AG10803 (cell line): Measurements from ENCODE around the gene LTBP1.
A peak's percentile ranks its signal among the peaks of the same experiment; 100 is the strongest.

Source experiments
- DNase-seq: peaks from one replicate; pipeline ENCODE4 v3.0.0; 2010; ENCODE audit warnings: low read depth
- H3K4me3 ChIP-seq: 2 replicates; pipeline ENCODE4 v1.5.1; 2011; ENCODE audit warnings: mild to moderate bottlenecking, low read length, control low read depth
- CTCF ChIP-seq: conservative IDR thresholded peaks from 2 replicates; pipeline ENCODE4 v1.5.1; 2011; ENCODE audit warnings: mild to moderate bottlenecking, low read length, control low read depth, inconsistent platforms

LTBP1 gene

GRCh38 chr2:33104052-33104623 is 157.4 kb downstream of the LTBP1 start:
- TF ChIP-seq CTCF, result no peak
- H3K4me3 ChIP-seq, result no peak overlapping the region
- DNase-seq, result no peak

- TF ChIP-seq CTCF, result no peak
- H3K4me3 ChIP-seq, result no peak overlapping the region
- DNase-seq, result no peak
These were observed 158.0 kb downstream of the LTBP1 start for GRCh38 chr2:33104726-33105125.

GRCh38 chr2:33106115-33106514 is 159.4 kb downstream of the LTBP1 start:
- TF ChIP-seq CTCF, result no peak
- H3K4me3 ChIP-seq, result no peak overlapping the region

GRCh38 chr2:33107690-33108482 is 161.1 kb downstream of the LTBP1 start:
- no peak for TF ChIP-seq CTCF
- no peak for DNase-seq
- H3K4me3 ChIP-seq, result no peak overlapping the region

More at GRCh38 chr2:33106115-33106514, 159.4 kb downstream of the LTBP1 start:
- no peak for DNase-seq

- no peak overlapping the region for H3K4me3 ChIP-seq
- TF ChIP-seq CTCF, result no peak
These were observed 162.0 kb downstream of the LTBP1 start for GRCh38 chr2:33108483-33109443.

GRCh38 chr2:33110461-33110860 is 163.7 kb downstream of the LTBP1 start:
- DNase-seq, result no peak
- H3K4me3 ChIP-seq, result no peak overlapping the region
- TF ChIP-seq CTCF, result no peak

More at GRCh38 chr2:33108483-33109443, 162.0 kb downstream of the LTBP1 start:
- DNase-seq, result peak; percentile 37
